HG03060 (cell line): Measurements from ENCODE around the gene RETREG3.
"Not testable (repeated sequence)": the region's sequence is repeated elsewhere in the genome, so short reads cannot be mapped to it uniquely, and the experiment has no call there.

ENCODE experiments used
- ATAC-seq: cut with Tn5 transposase; IDR thresholded peaks from one replicate; pipeline ENCODE4 v1.9.1; 2021; ENCODE audit warnings: low read depth, moderate number of reproducible peaks; ENCODE audit not compliant: unreplicated experiment

The RETREG3 gene

DNA sequence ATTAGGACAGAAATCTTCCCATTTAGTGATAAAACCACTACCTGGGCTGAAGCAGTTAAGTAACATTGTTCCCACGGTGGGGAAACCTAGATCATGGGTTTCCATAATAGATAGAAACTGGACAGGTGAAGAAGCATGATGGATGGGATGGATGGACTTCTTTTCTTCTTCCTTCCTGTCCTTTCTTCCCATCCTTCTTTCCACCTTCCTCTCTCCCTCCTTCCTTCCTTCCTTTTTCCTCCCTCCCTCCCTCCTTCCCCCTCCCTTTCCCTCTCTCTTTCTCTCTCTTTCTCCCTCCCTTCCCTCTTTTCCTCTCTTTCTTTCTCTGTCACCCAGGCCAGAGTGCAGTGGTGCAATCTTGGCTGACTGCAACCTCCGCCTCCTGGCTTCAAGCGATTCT is 34.7 kb downstream of the RETREG3 start:
- no peak for ATAC-seq

DNA sequence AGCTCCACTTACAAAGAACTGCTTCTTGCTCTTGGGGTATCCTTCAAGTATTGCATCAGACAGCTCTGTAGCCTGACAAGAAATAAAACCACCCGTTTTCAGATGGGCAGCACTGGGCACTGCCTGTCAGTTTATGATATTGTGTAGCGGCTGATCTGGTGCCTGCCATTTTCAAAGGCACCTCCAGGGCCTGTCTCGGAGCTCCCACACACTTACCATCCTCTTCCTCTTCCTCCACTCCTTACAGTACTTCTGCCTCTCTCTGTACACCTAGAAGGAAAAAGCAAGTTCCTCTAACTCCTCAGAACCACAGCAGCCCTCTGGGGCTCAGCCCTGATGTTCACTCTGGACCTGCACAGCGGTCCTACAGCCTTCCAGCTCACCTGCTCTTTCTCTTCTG is 36.1 kb downstream of the RETREG3 start:
- no peak for ATAC-seq

DNA sequence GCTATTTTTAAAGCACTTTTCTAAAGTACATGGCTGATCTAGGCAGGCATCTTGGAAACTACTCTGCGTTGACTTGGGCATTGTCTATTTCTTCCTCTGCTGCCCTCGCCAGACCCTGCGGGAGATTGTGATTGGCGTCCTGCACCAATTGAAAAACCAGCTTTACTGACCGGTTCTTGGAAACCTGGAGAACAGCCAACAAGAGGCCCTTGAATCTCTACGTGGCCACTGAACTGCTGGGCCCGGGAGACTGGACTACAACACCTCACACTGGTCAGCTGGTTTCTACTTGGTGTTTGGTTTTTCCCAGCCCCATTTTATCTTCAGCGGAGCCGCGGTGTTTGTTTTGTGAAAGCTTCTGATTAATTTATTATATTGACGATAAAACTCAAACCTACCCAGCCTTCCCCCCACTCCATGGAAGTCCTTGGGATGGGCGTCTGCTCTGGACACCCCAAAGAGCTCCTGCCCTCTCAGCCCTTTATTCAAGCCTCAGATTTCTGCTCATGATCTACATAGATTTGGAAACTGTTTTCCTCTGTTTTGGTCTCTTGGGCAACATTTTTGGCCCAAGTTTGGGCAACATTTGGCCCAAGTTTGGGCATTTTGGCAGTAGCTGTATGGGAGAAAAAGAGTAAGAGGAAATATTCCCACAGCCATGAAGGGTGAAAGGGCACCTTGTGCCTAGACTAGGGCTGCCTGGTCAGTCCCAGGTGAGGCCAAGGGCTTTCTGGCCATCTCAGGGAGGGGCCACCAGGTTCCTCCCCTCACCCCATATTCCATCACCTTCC is 37.5 kb downstream of the RETREG3 start:
- ATAC-seq, result no peak

DNA sequence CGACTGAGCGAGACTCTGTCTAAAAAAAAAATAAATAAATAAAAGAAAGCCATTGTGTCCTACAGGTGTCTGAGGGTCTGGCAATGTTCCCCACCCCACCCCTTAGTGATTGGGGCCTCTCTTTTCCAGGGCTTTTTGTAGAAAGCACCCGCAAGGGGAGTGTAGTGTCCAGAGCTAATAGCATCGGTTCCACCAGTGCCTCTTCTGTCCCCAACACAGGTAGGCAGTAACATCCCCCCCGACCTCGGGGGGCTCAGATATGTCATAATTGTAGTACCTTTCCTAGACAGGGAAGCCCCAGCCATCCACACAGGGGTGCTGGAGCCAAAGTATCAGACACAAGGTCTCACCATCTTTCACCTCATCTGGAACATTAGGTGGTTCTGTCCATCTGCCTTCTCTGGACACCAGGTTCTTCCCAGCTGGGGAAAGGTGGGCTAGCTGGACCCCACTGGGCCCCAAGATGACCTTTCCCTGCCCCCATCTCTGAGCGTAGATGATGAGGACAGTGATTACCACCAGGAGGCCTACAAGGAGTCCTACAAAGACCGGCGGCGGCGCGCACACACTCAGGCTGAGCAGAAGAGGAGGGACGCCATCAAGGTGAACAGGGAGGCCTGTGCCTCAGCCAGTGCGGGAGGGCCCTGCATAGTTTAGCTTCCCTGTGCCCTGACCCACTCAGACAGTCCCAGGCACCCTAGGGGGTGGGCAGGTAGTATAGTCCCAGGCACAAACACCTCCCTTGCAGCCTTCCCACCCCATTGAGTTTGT is 40.6 kb downstream of the RETREG3 start:
- no peak for ATAC-seq

DNA sequence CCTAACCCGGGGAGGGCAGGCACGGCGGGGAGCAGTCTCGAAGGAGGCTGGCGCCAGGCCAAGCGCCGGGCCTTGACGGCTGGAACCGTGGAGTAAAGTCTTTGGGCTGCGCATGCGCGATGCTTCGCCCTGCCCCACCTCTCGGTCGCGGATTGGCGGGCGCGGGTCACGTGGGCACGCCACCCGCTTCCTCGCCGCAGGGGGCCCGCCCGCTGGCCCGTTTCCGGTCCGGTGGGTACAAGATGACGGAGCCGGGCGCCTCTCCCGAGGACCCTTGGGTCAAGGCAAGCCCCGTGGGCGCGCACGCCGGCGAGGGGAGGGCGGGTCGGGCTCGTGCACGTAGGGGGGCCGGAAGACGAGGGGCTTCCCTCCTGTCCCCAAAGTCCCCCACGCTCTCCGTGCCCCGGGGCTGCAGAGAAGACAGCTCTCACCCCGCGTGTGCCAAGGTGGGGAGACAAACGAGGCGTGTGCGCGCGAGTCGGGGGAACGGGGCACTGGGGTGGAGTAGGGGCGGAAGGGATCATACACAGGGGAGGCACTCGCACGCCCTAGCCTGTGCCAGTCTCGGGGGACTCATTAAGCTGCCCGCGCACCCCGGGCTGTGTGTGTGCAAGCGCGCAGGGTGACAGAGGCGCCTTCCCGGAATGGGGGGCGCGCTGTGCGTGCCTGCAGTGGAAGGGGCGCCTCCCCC is 42.1 kb downstream of the RETREG3 start, which contains the start of gene MLX:
Gene MLX (plus strand): TSS at position 218 of the 691 bp plus-strand sequence. CDS start 25 bp downstream, at position 243.
- no peak for ATAC-seq

DNA sequence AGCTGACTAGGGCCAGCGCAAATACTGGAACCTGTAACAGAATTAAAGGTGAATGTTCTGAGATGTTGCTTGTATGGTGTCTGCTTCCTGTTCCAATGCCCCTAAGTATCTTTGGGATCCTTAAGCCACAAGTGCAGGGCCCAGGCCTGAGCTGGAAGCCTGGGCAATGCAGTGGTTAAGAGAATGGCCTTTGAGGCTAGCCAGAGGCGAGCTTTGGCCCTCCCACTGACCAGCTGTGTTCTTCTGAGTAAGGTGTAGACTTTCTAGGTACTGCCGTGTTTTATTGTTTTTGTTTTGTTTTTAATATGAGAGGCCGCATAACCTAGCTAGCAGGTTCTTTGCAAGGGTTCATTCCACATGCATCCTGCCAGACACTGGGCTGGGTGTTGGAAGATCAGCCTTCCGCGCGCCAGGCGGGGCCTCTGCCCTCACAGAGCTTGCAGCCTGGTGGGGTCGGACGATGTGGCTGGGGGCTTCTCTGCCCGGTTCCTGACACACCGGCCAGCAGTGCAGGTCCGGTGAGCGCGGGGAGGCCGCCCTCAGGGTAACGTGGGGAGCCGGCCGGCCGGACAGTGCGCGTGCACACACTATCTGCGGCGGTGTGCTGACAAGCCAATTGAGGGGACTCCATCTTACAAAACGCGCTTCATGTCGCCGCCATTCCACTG is 42.8 kb downstream of the RETREG3 start:
- no peak for ATAC-seq

DNA sequence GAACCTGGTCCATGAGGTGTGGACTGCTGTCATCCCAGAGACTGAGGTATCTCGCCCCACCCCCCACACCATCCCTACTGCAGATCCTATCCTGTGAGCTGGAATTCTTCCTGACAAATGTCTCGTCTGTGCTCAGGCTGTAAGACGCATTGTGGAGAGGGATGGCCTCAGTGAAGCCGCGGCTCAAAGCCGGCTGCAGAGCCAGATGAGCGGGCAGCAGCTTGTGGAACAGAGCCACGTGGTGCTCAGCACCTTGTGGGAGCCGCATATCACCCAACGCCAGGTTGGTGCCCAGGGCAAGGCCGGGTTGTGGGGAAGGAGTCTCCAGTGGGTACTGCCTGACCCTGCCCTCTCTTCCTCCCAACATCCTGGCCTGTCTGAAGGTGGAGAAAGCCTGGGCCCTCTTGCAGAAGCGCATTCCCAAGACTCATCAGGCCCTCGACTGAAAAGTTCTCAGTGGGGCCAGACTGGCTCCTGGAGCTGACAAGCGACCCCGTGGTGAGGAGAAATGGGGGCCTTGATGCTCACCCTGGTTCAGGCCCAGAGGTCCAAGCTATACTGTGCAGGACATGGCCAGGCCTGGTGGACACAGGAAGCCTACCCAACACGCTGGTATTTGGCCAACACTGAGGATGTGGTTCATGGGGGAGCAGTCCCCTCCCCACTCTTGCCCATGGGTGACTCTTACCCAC is 43.5 kb downstream of the RETREG3 start:
- ATAC-seq, result no peak

DNA sequence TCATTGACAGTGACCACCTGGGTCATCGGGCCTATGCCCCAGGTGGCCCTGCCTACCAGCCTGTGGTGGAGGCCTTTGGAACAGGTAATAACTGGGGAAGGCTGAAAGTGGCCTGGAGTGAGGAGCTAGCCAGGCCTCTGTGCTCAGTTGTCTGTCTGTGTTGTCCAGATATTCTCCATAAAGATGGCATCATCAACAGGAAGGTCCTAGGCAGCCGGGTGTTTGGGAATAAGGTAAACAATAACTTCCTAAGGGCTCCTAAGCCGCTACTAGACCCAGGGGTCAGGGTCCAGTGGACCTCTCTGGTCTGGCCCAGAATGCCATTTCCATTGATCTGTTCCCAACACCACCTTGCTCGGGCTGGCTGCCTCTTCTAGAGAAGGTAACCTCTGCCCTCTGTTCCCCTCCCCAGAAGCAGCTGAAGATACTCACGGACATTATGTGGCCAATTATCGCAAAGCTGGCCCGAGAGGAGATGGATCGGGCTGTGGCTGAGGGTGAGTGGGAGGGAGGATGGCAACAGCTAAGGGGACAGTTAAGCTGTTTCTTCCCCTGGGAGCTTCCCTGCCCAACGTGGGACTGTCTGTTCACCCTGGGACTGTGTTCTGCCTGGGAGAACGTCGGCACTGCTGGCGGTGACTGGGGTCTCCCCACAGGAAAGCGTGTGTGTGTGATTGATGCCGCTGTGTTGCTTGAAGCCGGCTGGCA is 44.2 kb downstream of the RETREG3 start:
- no peak for ATAC-seq

DNA sequence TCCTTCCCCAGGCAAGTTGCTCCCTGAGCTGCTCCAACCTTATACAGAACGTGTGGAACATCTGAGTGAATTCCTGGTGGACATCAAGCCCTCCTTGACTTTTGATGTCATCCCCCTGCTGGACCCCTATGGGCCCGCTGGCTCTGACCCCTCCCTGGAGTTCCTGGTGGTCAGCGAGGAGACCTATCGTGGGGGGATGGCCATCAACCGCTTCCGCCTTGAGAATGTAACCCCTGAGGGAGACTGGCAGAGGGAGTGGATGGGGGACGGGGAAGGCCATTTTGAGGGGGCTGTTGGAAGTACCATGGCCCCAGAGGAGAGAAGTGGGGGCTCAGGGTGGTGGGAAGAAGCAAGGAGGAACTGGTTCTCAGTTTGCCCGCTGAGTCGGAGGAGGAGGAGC is 45.2 kb downstream of the RETREG3 start:
- ATAC-seq, result no peak

DNA sequence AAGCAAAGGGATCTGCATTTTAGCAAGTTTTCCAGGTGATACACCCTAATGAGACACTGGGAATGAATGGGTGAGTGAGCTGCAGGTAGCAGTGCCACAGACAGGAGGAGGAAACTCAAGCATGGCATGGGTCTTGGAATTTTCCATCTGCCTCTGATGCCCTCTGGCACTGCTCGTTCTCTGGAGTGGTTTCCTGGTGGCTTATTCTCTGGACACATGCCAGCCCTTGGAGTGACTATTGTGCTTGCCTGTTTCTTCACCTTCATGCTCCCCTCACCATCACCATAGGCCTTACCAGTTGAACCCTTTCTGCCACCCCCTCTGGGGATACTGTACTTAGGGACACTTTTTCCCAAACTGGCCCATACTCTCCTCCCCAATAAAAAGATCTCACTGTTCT is 45.6 kb downstream of the RETREG3 start:
- no peak for ATAC-seq

DNA sequence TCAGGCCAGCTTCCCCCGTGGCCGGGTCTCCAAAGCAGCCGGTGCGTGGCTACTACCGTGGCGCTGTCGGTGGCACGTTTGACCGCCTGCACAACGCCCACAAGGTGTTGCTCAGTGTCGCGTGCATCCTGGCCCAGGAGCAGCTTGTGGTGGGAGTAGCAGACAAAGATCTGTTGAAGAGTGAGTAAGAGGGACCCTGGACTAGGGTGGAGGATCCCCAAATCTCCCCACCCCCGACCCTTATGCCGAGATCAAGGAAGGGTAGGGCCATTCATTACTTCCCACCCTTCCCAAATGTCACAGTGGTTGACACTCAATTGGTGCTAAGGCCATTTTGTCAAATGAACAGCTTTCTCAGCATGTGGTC is 46.0 kb downstream of the RETREG3 start:
- ATAC-seq, result no peak

DNA sequence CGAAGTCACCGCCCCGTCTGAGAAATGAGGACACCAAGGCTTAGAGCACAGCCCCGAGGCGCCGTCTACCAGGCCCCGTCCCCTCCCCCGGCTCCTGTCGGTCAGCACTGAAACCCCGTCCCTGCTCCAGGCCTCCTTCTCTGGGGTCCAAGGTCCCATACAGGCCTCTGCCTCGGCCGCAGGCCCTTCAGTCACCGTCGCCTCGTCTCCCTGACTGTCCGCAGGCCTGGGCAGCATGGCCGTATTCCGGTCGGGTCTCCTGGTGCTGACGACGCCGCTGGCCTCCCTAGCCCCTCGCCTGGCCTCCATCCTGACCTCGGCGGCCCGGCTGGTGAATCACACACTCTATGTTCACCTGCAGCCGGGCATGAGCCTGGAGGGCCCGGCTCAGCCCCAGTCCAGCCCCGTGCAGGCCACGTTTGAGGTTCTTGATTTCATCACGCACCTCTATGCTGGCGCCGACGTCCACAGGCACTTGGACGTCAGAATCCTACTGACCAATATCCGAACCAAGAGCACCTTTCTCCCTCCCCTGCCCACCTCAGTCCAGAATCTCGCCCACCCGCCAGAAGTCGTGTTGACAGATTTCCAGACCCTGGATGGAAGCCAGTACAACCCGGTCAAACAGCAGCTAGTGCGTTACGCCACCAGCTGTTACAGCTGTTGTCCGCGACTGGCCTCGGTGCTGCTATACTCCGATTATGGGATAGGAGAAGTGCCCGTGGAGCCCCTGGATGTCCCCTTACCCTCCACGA is 46.6 kb downstream of the RETREG3 start:
- ATAC-seq, result no peak

DNA sequence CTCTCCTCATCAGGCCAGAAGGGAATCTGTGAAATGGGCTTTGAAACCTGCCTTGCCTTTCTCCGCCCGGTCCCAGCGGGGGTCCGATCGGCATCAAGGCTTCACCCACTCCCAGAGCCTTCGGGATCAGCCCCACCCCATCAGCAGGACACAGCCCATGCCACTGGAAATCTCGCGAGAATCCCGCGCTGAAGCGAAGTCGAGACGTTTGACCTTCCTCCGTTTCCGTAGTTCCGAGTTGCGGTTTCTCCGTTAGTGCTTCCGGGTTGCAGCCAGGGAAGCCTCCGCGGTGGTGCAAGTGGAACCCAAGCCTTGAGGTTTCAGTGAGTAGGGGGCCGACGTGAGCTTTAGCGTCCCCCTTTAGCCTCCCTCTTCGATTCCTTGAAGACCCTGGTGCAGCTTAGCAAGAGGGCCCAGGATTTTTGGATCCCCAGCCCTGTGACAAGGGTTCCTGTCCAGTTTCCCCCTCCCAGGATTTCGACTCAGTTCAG is 47.2 kb downstream of the RETREG3 start, which contains the start of gene COASY:
Gene COASY (plus strand): TSS at position 252 of the 491 bp plus-strand sequence. CDS start 475 bp downstream, outside the sequence.
- no peak for ATAC-seq

DNA sequence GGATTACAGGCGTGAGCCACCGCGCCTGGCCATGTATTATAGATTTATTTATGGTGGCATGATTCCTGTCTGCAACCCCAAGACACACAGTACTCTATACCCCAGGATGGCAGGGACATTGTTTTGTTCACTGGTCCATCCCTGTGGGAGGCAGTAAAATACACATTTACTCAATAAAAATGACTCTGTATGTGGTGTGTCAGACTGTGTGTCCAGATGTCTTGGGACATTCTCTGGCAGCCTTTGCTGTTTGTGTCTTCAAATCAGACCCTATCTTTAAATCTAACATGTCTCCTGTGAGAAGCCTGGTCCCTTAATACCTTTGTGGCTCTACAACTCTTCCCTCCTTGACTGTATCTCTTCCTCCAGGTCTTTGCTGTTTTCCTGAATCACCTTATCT is 48.9 kb downstream of the RETREG3 start:
- no peak for ATAC-seq

DNA sequence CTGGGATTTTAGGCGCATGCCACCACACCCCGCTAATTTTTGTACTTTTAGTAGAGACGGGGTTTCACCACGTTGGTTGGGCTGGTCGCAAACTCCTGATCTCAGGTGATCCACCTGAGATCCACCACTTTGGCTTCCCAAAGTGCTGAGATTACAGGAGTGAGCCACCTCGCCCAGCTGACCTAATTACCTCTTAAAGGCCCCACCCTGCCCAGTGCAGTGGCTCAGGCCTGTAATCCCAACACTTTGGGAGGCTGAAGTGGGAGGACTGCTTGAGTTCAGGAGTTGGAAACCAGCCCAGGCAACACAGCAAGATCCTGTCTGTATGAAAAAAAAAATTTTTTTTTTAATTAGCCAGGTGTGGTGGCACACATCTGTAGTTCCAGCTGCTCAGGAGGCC is 50.1 kb downstream of the RETREG3 start:
- no peak for ATAC-seq

DNA sequence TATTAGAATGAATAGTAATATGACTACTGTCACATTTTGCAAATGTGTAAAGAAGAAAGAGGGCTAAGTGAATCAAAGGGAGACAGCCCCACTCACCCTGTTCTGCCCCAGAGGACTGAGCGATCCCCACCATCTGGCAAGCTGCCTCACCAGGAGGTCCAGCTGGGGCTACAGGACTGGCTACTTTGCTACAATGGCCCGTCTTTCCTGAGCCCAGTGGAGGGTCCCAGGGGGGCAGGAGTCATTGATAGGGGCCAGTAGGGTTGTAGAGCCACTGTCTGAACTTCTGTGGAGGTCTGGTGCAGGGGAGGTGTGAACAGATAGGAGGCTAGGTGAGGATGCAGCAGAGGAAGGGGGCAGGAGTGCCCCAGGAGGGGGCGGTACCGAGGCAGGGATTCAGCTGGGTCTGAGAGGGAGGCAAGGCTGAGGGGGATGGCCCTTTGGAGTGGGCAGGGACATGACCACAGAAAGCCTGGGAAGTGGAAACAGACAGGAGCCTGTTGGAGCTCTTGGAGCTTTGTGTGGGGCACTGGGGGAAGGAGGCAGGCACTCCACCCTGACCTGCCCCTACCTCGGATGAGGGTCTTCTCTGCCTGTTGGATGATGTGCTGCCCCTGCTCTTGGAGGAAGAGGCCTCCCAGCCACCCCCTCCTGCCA is 53.1 kb downstream of the RETREG3 start:
- ATAC-seq, result not testable (repeated sequence)

DNA sequence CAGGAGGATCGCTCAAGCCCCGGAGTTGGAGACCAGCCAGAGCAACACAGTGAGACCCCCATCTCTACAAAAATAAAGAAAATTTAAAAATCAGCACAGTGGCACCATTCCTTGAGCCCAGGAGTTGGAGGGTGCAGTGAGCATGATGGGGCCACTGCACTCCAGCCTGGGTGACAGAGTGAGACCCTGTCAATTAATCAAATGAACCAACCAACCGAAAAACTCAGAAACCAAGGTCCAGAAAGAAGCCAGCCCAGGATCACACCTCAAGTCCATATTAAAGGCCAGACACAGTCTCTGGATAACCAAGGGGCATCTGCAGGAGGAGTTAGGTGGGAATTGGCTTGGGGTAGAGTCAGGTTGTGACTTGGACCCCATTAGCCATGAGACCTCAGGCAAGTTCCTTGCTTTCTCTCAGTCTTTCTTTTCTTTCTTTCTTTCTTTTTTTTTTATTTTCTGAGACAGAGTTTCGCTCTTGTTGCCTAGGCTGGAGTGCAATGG is 54.0 kb downstream of the RETREG3 start:
- ATAC-seq, result no peak
